HEK293 (cell line): ENCODE results near the gene DLL4.

Source experiments
- CTCF ChIA-PET: fragments of 350-600 bp; formaldehyde crosslinking; extraction: SDS; loops from one replicate; lab custom pipeline; 2021; ENCODE audit warnings: antibody characterized with exemption; lab: Yijun Ruan, JAX
- POLR2A ChIA-PET: fragments of 300-600 bp; formaldehyde crosslinking; extraction: SDS; loops from one replicate; lab custom pipeline; 2020; ENCODE audit warnings: antibody characterized with exemption, inconsistent platforms; lab: Yijun Ruan, JAX
- H3K27ac ChIP-seq: fragments of 200-500 bp; sonication (Bioruptor generic); 2 replicates; pipeline ENCODE4 v1.5.1; 2014; ENCODE audit warnings: low read depth, low read length, control low read depth, inconsistent platforms; ENCODE audit errors: extremely low read depth
- H3K36me3 ChIP-seq, 2 experiments: fragments of 200-500 bp in 1 of 2; sonication (Bioruptor generic) in 1 of 2; 1 replicate in 1 of 2; 2 replicates in 1 of 2; pipeline ENCODE4 v1.5.1; 2014 to 2017; ENCODE audit warnings: inconsistent platforms in 2 of 2, low read length in 2 of 2; ENCODE audit not compliant: control insufficient read depth in 2 of 2, insufficient read depth in 1 of 2
- H3K4me1 ChIP-seq: fragments of 200-500 bp; sonication (Bioruptor generic); 2 replicates; pipeline ENCODE4 v1.5.1; 2014; ENCODE audit warnings: mild to moderate bottlenecking, low read length, inconsistent platforms; ENCODE audit not compliant: control insufficient read depth, insufficient read depth
- H3K4me3 ChIP-seq: 2 replicates; pipeline ENCODE4 v1.5.1; 2011; ENCODE audit warnings: low read depth, mild to moderate bottlenecking, control low read depth, low read length, moderate library complexity
- H3K9me3 ChIP-seq: fragments of 200-500 bp; sonication (Bioruptor generic); 2 replicates; pipeline ENCODE4 v1.5.1; 2014; ENCODE audit warnings: low read depth, low read length, inconsistent platforms; ENCODE audit not compliant: control insufficient read depth, insufficient read depth
- BCL11A ChIP-seq: fragments of 450-650 bp; formaldehyde crosslinking; IDR thresholded peaks from 2 replicates; pipeline ENCODE4 v1.5.1; 2016; ENCODE audit warnings: low read depth, missing biosample characterization, missing genetic modification characterization
- BCL11B ChIP-seq: fragments of 450-650 bp; formaldehyde crosslinking; IDR thresholded peaks from 2 replicates; pipeline ENCODE4 v1.5.1; 2016; ENCODE audit warnings: low read depth, missing biosample characterization, missing genetic modification characterization
- ELK4 ChIP-seq: IDR thresholded peaks from 2 replicates; pipeline ENCODE4 v1.6.1; 2011; ENCODE audit warnings: mild to moderate bottlenecking, low read depth, low read length, borderline replicate concordance
- KLF16 ChIP-seq: fragments of 450-650 bp; formaldehyde crosslinking; IDR thresholded peaks from 2 replicates; pipeline ENCODE4 v1.5.1; 2017; ENCODE audit warnings: missing biosample characterization, missing genetic modification characterization
- KLF8 ChIP-seq: fragments of 450-650 bp; formaldehyde crosslinking; IDR thresholded peaks from 2 replicates; pipeline ENCODE4 v1.5.1; 2016; ENCODE audit warnings: missing biosample characterization, missing genetic modification characterization
- KLF9 ChIP-seq: fragments of 450-650 bp; formaldehyde crosslinking; IDR thresholded peaks from 2 replicates; pipeline ENCODE4 v1.5.1; 2016; ENCODE audit warnings: missing biosample characterization, missing genetic modification characterization, low read depth
- SP7 ChIP-seq: fragments of 450-650 bp; formaldehyde crosslinking; IDR thresholded peaks from 2 replicates; pipeline ENCODE4 v1.5.1; 2016; ENCODE audit warnings: missing biosample characterization, missing genetic modification characterization
- ZIC2 ChIP-seq: fragments of 450-650 bp; formaldehyde crosslinking; IDR thresholded peaks from 2 replicates; pipeline ENCODE4 v1.5.1; 2016; ENCODE audit warnings: missing biosample characterization, missing genetic modification characterization
- ZNF132 ChIP-seq: fragments of 450-650 bp; formaldehyde crosslinking; IDR thresholded peaks from 2 replicates; pipeline ENCODE4 v1.5.1; 2017; ENCODE audit warnings: missing biosample characterization, missing genetic modification characterization, borderline replicate concordance
- ZNF157 ChIP-seq: fragments of 450-650 bp; formaldehyde crosslinking; IDR thresholded peaks from 2 replicates; pipeline ENCODE4 v1.5.1; 2016; ENCODE audit warnings: missing biosample characterization, missing genetic modification characterization
- ZNF202 ChIP-seq: fragments of 450-650 bp; formaldehyde crosslinking; IDR thresholded peaks from 2 replicates; pipeline ENCODE4 v1.5.1; 2016; ENCODE audit warnings: missing biosample characterization, missing genetic modification characterization, borderline replicate concordance
- ZNF239 ChIP-seq: fragments of 450-650 bp; formaldehyde crosslinking; IDR thresholded peaks from 2 replicates; pipeline ENCODE4 v1.5.1; 2016; ENCODE audit warnings: missing biosample characterization, missing genetic modification characterization
- ZNF24 ChIP-seq: fragments of 450-650 bp; formaldehyde crosslinking; IDR thresholded peaks from 2 replicates; pipeline ENCODE4 v1.5.1; 2016; ENCODE audit warnings: missing biosample characterization, missing genetic modification characterization
- ZNF274 ChIP-seq, 2 experiments: fragments of 200-500 bp in 1 of 2; fragments of 450-650 bp in 1 of 2; sonication (Bioruptor generic) in 1 of 2; formaldehyde crosslinking in 1 of 2; IDR thresholded peaks; 2 replicates each; pipeline versions ENCODE4 v1.5.1 to v1.6.1; 2014 to 2016; ENCODE audit warnings: borderline replicate concordance in 1 of 2, inconsistent platforms in 1 of 2, low read length in 1 of 2, missing biosample characterization in 1 of 2, missing genetic modification characterization in 1 of 2
- ZNF335 ChIP-seq: fragments of 450-650 bp; formaldehyde crosslinking; conservative IDR thresholded peaks from 2 replicates; pipeline ENCODE4 v1.5.1; 2016; ENCODE audit warnings: missing biosample characterization, missing genetic modification characterization
- ZNF391 ChIP-seq: fragments of 450-650 bp; formaldehyde crosslinking; IDR thresholded peaks from 2 replicates; pipeline ENCODE4 v1.5.1; 2016; ENCODE audit warnings: low read depth, missing biosample characterization, missing genetic modification characterization, borderline replicate concordance
- ZNF549 ChIP-seq: fragments of 450-650 bp; IDR thresholded peaks from 2 replicates; pipeline ENCODE4 v1.5.1; 2018; ENCODE audit warnings: missing biosample characterization, missing genetic modification characterization, mild to moderate bottlenecking, inconsistent platforms, moderate library complexity
- ZNF600 ChIP-seq: fragments of 450-650 bp; formaldehyde crosslinking; IDR thresholded peaks from 2 replicates; pipeline ENCODE4 v1.5.1; 2016; ENCODE audit warnings: missing biosample characterization, missing genetic modification characterization
- ZNF664 ChIP-seq: fragments of 450-650 bp; formaldehyde crosslinking; IDR thresholded peaks from 2 replicates; pipeline ENCODE4 v1.5.1; 2016; ENCODE audit warnings: missing biosample characterization, missing genetic modification characterization
- ZNF670 ChIP-seq: fragments of 450-650 bp; formaldehyde crosslinking; IDR thresholded peaks from 2 replicates; pipeline ENCODE4 v1.5.1; 2016; ENCODE audit warnings: missing biosample characterization, missing genetic modification characterization, low read depth
- ZNF747 ChIP-seq: fragments of 450-650 bp; formaldehyde crosslinking; IDR thresholded peaks from 2 replicates; pipeline ENCODE4 v1.5.1; 2016; ENCODE audit warnings: missing biosample characterization, missing genetic modification characterization
- ZNF830 ChIP-seq: fragments of 450-650 bp; IDR thresholded peaks from 2 replicates; pipeline ENCODE4 v1.5.0; 2018; ENCODE audit warnings: missing biosample characterization, missing genetic modification characterization, low read depth, mild to moderate bottlenecking, moderate library complexity
- TF ChIP-seq, protein P1 (sequence below): fragments of 450-650 bp; formaldehyde crosslinking; IDR thresholded peaks from 2 replicates; pipeline ENCODE4 v1.5.1; 2016; ENCODE audit warnings: missing biosample characterization, missing genetic modification characterization

The DLL4 gene

DNA sequence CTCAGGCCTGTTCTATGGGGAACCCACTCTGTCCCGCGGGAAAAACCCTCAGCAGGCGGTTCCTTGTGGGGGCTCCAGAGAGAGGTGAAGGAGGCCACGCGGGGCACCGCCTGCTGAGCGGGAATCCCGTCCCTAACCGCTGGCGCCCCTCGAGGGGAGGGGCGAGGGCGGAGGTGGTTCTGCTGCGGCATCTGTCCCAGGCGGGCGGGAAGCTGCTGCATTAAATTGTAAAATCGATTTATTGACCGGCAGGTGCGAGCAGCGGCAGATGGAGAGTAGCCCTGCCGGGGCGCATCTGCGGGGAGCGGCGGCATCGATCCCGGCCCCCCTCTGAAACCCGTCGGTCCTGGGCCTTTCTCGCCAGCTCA, 3.7 kb upstream of the DLL4 start:
- Histone ChIP-seq H3K36me3 (no peaks in the 10 kb centered on the region), H3K9me3 (no peaks in the 10 kb centered on the region), H3K4me1 (no peaks in the 10 kb centered on the region), H3K4me3 (no peak overlapping the region), H3K27ac (no peak overlapping the region)
- TF ChIP-seq KLF16 (tag by site-specific recombination) = no peak
- no peak for TF ChIP-seq KLF8
- no peak for TF ChIP-seq ZNF664
- TF ChIP-seq SP7 = no peak
- no peak for TF ChIP-seq BCL11A (tag by site-specific recombination)
- TF ChIP-seq ZIC2 = no peak
- TF ChIP-seq ZNF747 (tag by site-specific recombination) = no peak
- no peak for TF ChIP-seq ZNF24 (tag by site-specific recombination)
- TF ChIP-seq ZNF239 (tag by site-specific recombination) = no peak
- TF ChIP-seq ZNF274 (IDR thresholded peaks at IDR 0.05; ENCODE audit: low read length) = no peak
- no peak for TF ChIP-seq ZNF274 (tag by site-specific recombination; IDR thresholded peaks at IDR 0.05; ENCODE audit: borderline replicate concordance)
- no peak for TF ChIP-seq ZNF670 (tag by site-specific recombination)
- no peak for TF ChIP-seq ZNF391 (tag by site-specific recombination)
- ChIA-PET POLR2A (no interaction called here), CTCF (interaction anchor here (1.5 kb wide), 1 partner anchor 22 kb away, joined by 3 read pairs; no protein-coding TSS in a partner anchor)

- no peaks in the 10 kb centered on the region for H3K4me1 ChIP-seq
- POLR2A ChIA-PET = no interaction called here
Observed at GRCh38 chr15:40925863-40926658, 3.1 kb upstream of the DLL4 start.

More at GRCh38 chr15:40925863-40926658, 3.1 kb upstream of the DLL4 start:
- no peaks in the 10 kb centered on the region for H3K36me3 ChIP-seq
- CTCF ChIA-PET = no interaction called here
- H3K9me3 ChIP-seq = no peaks in the 10 kb centered on the region
- no peak overlapping the region for H3K4me3 ChIP-seq
- no peak overlapping the region for H3K27ac ChIP-seq
- TF ChIP-seq ZNF157 (tag by site-specific recombination) = no peak
- TF ChIP-seq ZNF747 (tag by site-specific recombination) = no peak
- TF ChIP-seq ZNF132 (tag by site-specific recombination) = no peak
- TF ChIP-seq ZNF830 (tag by site-specific recombination) = no peak
- TF ChIP-seq ELK4 = no peak
- TF ChIP-seq ZNF335 (tag by site-specific recombination) = no peak
- no peak for TF ChIP-seq KLF9
- TF ChIP-seq ZNF202 (tag by site-specific recombination) = no peak
- TF ChIP-seq ZNF391 (tag by site-specific recombination) = no peak
- no peak for TF ChIP-seq ZNF600 (tag by site-specific recombination)
- TF ChIP-seq, protein P1, sequence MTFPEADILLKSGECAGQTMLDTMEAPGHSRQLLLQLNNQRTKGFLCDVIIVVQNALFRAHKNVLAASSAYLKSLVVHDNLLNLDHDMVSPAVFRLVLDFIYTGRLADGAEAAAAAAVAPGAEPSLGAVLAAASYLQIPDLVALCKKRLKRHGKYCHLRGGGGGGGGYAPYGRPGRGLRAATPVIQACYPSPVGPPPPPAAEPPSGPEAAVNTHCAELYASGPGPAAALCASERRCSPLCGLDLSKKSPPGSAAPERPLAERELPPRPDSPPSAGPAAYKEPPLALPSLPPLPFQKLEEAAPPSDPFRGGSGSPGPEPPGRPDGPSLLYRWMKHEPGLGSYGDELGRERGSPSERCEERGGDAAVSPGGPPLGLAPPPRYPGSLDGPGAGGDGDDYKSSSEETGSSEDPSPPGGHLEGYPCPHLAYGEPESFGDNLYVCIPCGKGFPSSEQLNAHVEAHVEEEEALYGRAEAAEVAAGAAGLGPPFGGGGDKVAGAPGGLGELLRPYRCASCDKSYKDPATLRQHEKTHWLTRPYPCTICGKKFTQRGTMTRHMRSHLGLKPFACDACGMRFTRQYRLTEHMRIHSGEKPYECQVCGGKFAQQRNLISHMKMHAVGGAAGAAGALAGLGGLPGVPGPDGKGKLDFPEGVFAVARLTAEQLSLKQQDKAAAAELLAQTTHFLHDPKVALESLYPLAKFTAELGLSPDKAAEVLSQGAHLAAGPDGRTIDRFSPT (tag by site-specific recombination) = no peak
- TF ChIP-seq ZNF549 = no peak
- no peak for TF ChIP-seq BCL11B
